Suprapubic skin (tissue), 4 donors: ENCODE measurements around the gene NOTCH2.
"Not testable (repeated sequence)": the region's sequence is repeated elsewhere in the genome, so short reads cannot be mapped to it uniquely, and the experiment has no call there.

Experiments used
- EP300 ChIP-seq: sonication (generic); formaldehyde crosslinking; IDR thresholded peaks from one replicate; pipeline ENCODE4 v1.6.1; 2017; ENCODE audit warnings: antibody characterized with exemption
- POLR2A ChIP-seq, 2 donors: fragments of 450-650 bp; IDR thresholded peaks; one replicate each; pipeline ENCODE4 v1.6.1; 2017; ENCODE audit warnings: antibody characterized with exemption in 2 of 2, mild to moderate bottlenecking in 2 of 2, moderate library complexity in 2 of 2
- POLR2AphosphoS5 ChIP-seq, 3 donors: sonication (generic); formaldehyde crosslinking; IDR thresholded peaks; one replicate each; pipeline ENCODE4 v1.6.1; 2017; ENCODE audit warnings: antibody characterized with exemption in 3 of 3
- TF ChIP-seq, protein P1 (sequence below), 2 donors: fragments of 200-600 bp in 1 of 2; fragments of 450-650 bp in 1 of 2; sonication (generic) in 1 of 2; IDR thresholded peaks; one replicate each; pipeline ENCODE4 v1.5.1; 2016 to 2019; ENCODE audit warnings: antibody characterized with exemption in 2 of 2, mild to moderate bottlenecking in 1 of 2, moderate library complexity in 1 of 2

DNA sequence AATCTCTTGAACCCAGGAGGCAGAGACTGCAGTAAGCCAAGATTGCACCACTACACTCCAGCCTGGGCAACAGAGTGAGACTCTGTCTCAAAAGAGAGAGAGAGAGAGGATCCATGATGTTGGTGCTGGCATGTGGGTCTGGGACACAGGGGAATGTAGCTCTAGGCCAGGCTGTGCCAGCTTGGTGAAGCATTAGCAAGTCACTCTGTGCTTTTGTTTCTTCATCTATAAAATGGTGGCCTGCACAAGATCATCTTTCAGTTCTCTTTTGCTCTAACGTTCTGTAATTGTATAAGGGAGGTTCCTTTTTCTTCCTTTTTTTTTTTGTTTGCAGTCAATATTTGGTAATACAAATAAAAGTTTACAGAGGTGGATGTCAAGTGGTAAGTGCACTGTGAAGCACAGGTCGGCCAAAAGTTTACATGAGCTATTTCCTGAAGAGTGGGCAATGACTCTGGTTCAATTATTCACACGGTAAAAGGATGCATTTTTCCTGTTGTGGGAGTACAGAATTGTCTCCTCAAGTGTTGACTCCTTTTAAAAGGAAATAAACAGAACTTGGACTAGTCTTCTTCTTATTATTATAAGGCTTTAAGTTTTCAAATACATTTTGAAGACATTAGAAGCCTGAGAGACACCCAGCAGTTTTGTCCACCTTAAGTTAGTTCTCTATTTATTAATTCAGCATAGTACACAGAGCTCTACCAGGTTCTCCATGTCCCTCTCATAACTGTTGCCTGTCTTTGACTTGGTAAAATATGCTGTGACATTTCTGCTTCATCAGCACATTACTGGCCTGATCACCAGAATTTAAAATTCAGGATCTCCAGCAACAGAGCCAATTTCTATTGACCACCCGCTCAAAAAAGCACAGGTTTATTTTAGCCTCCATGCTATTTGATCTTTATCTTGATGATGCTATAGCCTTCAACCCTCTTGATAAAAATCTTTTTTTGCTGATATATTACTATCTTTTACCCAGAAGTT, 23.1 kb upstream of the NOTCH2 start:
- TF ChIP-seq, protein P1, sequence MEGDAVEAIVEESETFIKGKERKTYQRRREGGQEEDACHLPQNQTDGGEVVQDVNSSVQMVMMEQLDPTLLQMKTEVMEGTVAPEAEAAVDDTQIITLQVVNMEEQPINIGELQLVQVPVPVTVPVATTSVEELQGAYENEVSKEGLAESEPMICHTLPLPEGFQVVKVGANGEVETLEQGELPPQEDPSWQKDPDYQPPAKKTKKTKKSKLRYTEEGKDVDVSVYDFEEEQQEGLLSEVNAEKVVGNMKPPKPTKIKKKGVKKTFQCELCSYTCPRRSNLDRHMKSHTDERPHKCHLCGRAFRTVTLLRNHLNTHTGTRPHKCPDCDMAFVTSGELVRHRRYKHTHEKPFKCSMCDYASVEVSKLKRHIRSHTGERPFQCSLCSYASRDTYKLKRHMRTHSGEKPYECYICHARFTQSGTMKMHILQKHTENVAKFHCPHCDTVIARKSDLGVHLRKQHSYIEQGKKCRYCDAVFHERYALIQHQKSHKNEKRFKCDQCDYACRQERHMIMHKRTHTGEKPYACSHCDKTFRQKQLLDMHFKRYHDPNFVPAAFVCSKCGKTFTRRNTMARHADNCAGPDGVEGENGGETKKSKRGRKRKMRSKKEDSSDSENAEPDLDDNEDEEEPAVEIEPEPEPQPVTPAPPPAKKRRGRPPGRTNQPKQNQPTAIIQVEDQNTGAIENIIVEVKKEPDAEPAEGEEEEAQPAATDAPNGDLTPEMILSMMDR (IDR thresholded peaks at IDR 0.05), result not testable (repeated sequence)
- not testable (repeated sequence) for TF ChIP-seq POLR2A (IDR thresholded peaks at IDR 0.05); EP300; POLR2AphosphoS5 (IDR thresholded peaks at IDR 0.05)
